Brain microvascular endothelial cell (primary cell): Measurements from ENCODE around the gene CD320.

Experiments
- DNase-seq: peaks from one replicate; pipeline ENCODE4 v3.0.0-alpha.2; 2020
- H3K27ac ChIP-seq: fragments of 250-450 bp; sonication (Bioruptor Pico); 2 replicates; pipeline ENCODE4 v1.5.1; 2020; ENCODE audit warnings: mild to moderate bottlenecking, moderate library complexity
- H3K27me3 ChIP-seq: fragments of 250-450 bp; sonication (Bioruptor Pico); replicated peaks from 2 replicates; pipeline ENCODE4 v1.5.1; 2020; ENCODE audit warnings: mild to moderate bottlenecking
- H3K36me3 ChIP-seq: fragments of 250-450 bp; sonication (Bioruptor Pico); replicated peaks from 2 replicates; pipeline ENCODE4 v1.5.1; 2020; ENCODE audit warnings: mild to moderate bottlenecking
- H3K4me3 ChIP-seq: 2 replicates; pipeline ENCODE4 v1.5.1; 2011; ENCODE audit warnings: low read depth, mild to moderate bottlenecking, control low read depth, low read length, moderate library complexity
- CTCF ChIP-seq: IDR thresholded peaks from 2 replicates; pipeline ENCODE4 v1.5.1; 2011; ENCODE audit warnings: low read depth, mild to moderate bottlenecking, moderate library complexity, low read length, control low read depth, inconsistent platforms; ENCODE audit errors: missing control alignments
- in situ Hi-C: cut with HindIII; loops from 2 replicates; pipeline ENCODE4 v1.10.0; 2017; ENCODE audit warnings: low sequenced_read_pairs, low pct_ligation_motif_present

The CD320 gene

GRCh38 chr19:8256276-8257051 is 51.7 kb downstream of the CD320 start:
- no peak for DNase-seq
- Histone ChIP-seq H3K4me3 (no peak overlapping the region), H3K36me3 (no peaks in the 10 kb centered on the region), H3K27ac (no peak overlapping the region), H3K27me3 (no peaks in the 10 kb centered on the region)
- TF ChIP-seq CTCF: no peak
- in situ Hi-C loops: no loop called here

GRCh38 chr19:8255426-8256125 is 52.6 kb downstream of the CD320 start:
- H3K27me3 ChIP-seq: no peaks in the 10 kb centered on the region
- no peaks in the 10 kb centered on the region for H3K36me3 ChIP-seq
- no peak overlapping the region for H3K4me3 ChIP-seq
- no peak overlapping the region for H3K27ac ChIP-seq
- in situ Hi-C loops: no loop called here
- TF ChIP-seq CTCF: no peak
- no peak for DNase-seq

GRCh38 chr19:8254286-8255001 is 53.7 kb downstream of the CD320 start:
- Histone ChIP-seq H3K36me3 (no peaks in the 10 kb centered on the region), H3K4me3 (no peak overlapping the region), H3K27me3 (no peaks in the 10 kb centered on the region), H3K27ac (no peak overlapping the region)
- no peak for TF ChIP-seq CTCF
- in situ Hi-C loops: no loop called here
- no peak for DNase-seq

- Histone ChIP-seq H3K36me3 (no peaks in the 10 kb centered on the region), H3K27ac (no peak overlapping the region), H3K4me3 (no peak overlapping the region), H3K27me3 (no peaks in the 10 kb centered on the region)
- in situ Hi-C loops: no loop called here
- DNase-seq: no peak
- TF ChIP-seq CTCF: no peak
Observed at GRCh38 chr19:8253678-8254077, 54.5 kb downstream of the CD320 start.

GRCh38 chr19:8252922-8253589 is 55.1 kb downstream of the CD320 start:
- Histone ChIP-seq H3K36me3 (no peaks in the 10 kb centered on the region), H3K27me3 (no peaks in the 10 kb centered on the region), H3K4me3 (no peak overlapping the region), H3K27ac (no peak overlapping the region)
- peak; percentile 71 for DNase-seq
- in situ Hi-C loops: no loop called here
- peak; percentile 95 for TF ChIP-seq CTCF
